Measurements from ENCODE around the gene NFATC2. TPM values are rescaled to one million over a fixed set of nuclear protein-coding genes. Genes with fewer than 3 reads are reported as not detected.

The NFATC2 gene
- total RNA-seq, 1 experiment from 2014 or later = 0.61 TPM

GRCh38 chr20:51409192-51409880 is 133.2 kb downstream of the NFATC2 start:
- no peak overlapping the region for H2AFZ ChIP-seq (ENCODE audit: low read length)
- no peaks in the 10 kb centered on the region for H3K79me2 ChIP-seq (ENCODE audit: insufficient read depth, low read length)
- Mint-ChIP-seq H3K4me3 (peak overlapping the region in 1 of 2 experiments; percentile 47; a peak in 2 of 5 replicates), H3K27ac (no peak overlapping the region), H3K9me3 (no peaks in the 10 kb centered on the region), H3K4me1 (peaks cover 18 to 20% of the 10 kb centered on the region in 2 experiments), H3K27me3 (ENCODE audit: low read depth) (peaks cover 2% of the 10 kb centered on the region), H3K36me3 (ENCODE audit: insufficient read depth in 1 of 3, low read depth in 3 of 3) (no peaks in the 10 kb centered on the region)
- H3K9ac ChIP-seq (ENCODE audit: extremely low read depth, insufficient read length, low read length) = no peak overlapping the region
- H3K23me2 ChIP-seq (ENCODE audit: insufficient read length, low read depth, low read length, poor library complexity, severe bottlenecking) = no peaks in the 10 kb centered on the region
- H4K91ac ChIP-seq (ENCODE audit: insufficient read length, low read depth, low read length) = no peak overlapping the region
- no peak overlapping the region for H2BK120ac ChIP-seq (ENCODE audit: low read depth, low read length, poor library complexity, severe bottlenecking)
- no peak overlapping the region for H4K5ac ChIP-seq (ENCODE audit: insufficient read length, low read depth, low read length)
- H3K4ac ChIP-seq (ENCODE audit: low read depth, low read length) = no peak overlapping the region
- no peaks in the 10 kb centered on the region for H3K9me3 ChIP-seq (ENCODE audit: control insufficient read depth, low read depth, low read length)
- H4K20me1 ChIP-seq (ENCODE audit: control insufficient read depth, insufficient read depth, insufficient read length) = no peaks in the 10 kb centered on the region
- H3K56ac ChIP-seq (ENCODE audit: insufficient read length, low read depth, low read length) = no peak overlapping the region
- WGBS (ENCODE audit: extremely low coverage, insufficient read length, low lambda C conversion rate) = no CpG with 5 or more reads among the region's 10 CpGs
- no peak overlapping the region for H4K8ac ChIP-seq (replicated peaks; ENCODE audit: insufficient read length, low read depth, low read length)
- no peaks in the 10 kb centered on the region for H3K27me3 ChIP-seq (ENCODE audit: insufficient read depth, low read length)
- H2BK5ac ChIP-seq (ENCODE audit: insufficient read length, low read length) = no peak overlapping the region
- no peak for DNase-seq
- H3T11ph ChIP-seq (ENCODE audit: low read length) = no peak overlapping the region
- H2BK15ac ChIP-seq (ENCODE audit: low read depth, low read length) = no peak overlapping the region
- no peak overlapping the region for H2BK12ac ChIP-seq (ENCODE audit: insufficient read length, low read depth, low read length)
- H3K4me2 ChIP-seq (ENCODE audit: insufficient read depth, insufficient read length, low read length) = no peak overlapping the region
- no peaks in the 10 kb centered on the region for H3K4me1 ChIP-seq (ENCODE audit: insufficient read depth, low read length)
- H3K23ac ChIP-seq (ENCODE audit: insufficient read length, low read depth, low read length) = no peak overlapping the region
- H2AK5ac ChIP-seq (ENCODE audit: insufficient read length, low read length) = no peak overlapping the region
- H3K14ac ChIP-seq (ENCODE audit: insufficient read depth, low read length) = no peak overlapping the region
- TF ChIP-seq CTCF (conservative IDR thresholded peaks at IDR 0.05) = no peak
- no peak overlapping the region for H3K18ac ChIP-seq (ENCODE audit: insufficient read length, low read depth, low read length)
- no peaks in the 10 kb centered on the region for H3K79me1 ChIP-seq (ENCODE audit: insufficient read depth, low read depth, low read length, poor library complexity, severe bottlenecking)
- no peak overlapping the region for H3K27ac ChIP-seq (ENCODE audit: insufficient read length, low read depth, low read length)
- no peak overlapping the region for H2BK20ac ChIP-seq (ENCODE audit: low read depth, low read length, poor library complexity, severe bottlenecking)
